MCF 10A (cell line): ENCODE measurements around the gene SQOR. TPM values are rescaled to one million over a fixed set of nuclear protein-coding genes. Genes with fewer than 3 reads are reported as not detected.

Source experiments
- BruUV-seq: library from RNA; stranded (reverse); fragments of 400-500 nt; replicated peaks from 2 replicates; lab custom pipeline; 2021; lab: Mats Ljungman, UMichigan
- CTCF ChIA-PET: fragments of 300-600 bp; sonication (Branson Sonifier 250); formaldehyde crosslinking; extraction: SDS; loops from one replicate; lab custom pipeline; 2021; ENCODE audit warnings: antibody characterized with exemption, inconsistent platforms; lab: Yijun Ruan, JAX
- POLR2A ChIA-PET: fragments of 300-600, 350-650 bp; sonication (Branson Sonifier 250); formaldehyde crosslinking; extraction: SDS; loops from one replicate; lab custom pipeline; 2020; ENCODE audit warnings: antibody characterized with exemption, inconsistent platforms; lab: Yijun Ruan, JAX
- DNase-seq: peaks from one replicate; pipeline ENCODE4 v3.0.0-alpha.2; 2018; ENCODE audit not compliant: unreplicated experiment
- H3K27ac Mint-ChIP-seq: one replicate; pipeline ENCODE4 v1.8.0; 2022; ENCODE audit warnings: mild to moderate bottlenecking, low read depth, mixed read lengths; ENCODE audit not compliant: unreplicated experiment
- H3K27me3 Mint-ChIP-seq: one replicate; pipeline ENCODE4 v1.8.0; 2022; ENCODE audit warnings: mixed read lengths; ENCODE audit not compliant: insufficient read depth, unreplicated experiment
- H3K36me3 Mint-ChIP-seq: one replicate; pipeline ENCODE4 v1.8.0; 2022; ENCODE audit warnings: mild to moderate bottlenecking, moderate library complexity, mixed read lengths; ENCODE audit not compliant: insufficient read depth, unreplicated experiment
- H3K4me1 Mint-ChIP-seq: one replicate; pipeline ENCODE4 v1.8.0; 2022; ENCODE audit warnings: mixed read lengths; ENCODE audit not compliant: insufficient read depth, unreplicated experiment
- H3K4me3 Mint-ChIP-seq: one replicate; pipeline ENCODE4 v1.8.0; 2022; ENCODE audit warnings: mild to moderate bottlenecking, moderate library complexity, mixed read lengths; ENCODE audit not compliant: unreplicated experiment
- H3K9me3 Mint-ChIP-seq: one replicate; pipeline ENCODE4 v1.8.0; 2022; ENCODE audit warnings: mixed read lengths; ENCODE audit not compliant: unreplicated experiment
- CTCF ChIP-seq: fragments of 200-600 bp; IDR thresholded peaks from one replicate; pipeline ENCODE4 v1.8.0; 2022; ENCODE audit warnings: antibody characterized with exemption, mild to moderate bottlenecking; ENCODE audit not compliant: unreplicated experiment
- intact Hi-C: fragments of 100-400 bp; cut with micrococcal nuclease; formaldehyde crosslinking; loops from 2 replicates; pipeline ENCODE4 v1.14.1; 2022
- total RNA-seq: library from RNA; stranded (reverse); gene quantifications from 2 replicates; pipeline ENCODE4 v1.2.3, GENCODE V29; 2022

The SQOR gene
- total RNA-seq, 1 experiment from 2014 or later, result 75.0 TPM

- Mint-ChIP-seq H3K27me3 (no peaks in the 10 kb centered on the region), H3K4me1 (no peaks in the 10 kb centered on the region), H3K9me3 (no peaks in the 10 kb centered on the region), H3K27ac (no peak overlapping the region), H3K4me3 (no peak overlapping the region), H3K36me3 (peaks cover 75% of the 10 kb centered on the region)
- ChIA-PET POLR2A (interaction anchor here (1.0 kb wide), 1 partner anchor 18 kb away, joined by 5 read pairs; no protein-coding TSS in a partner anchor), CTCF (interaction anchor here (0.8 kb wide), 1 partner anchor 208 kb away, joined by 3 read pairs; no protein-coding TSS in a partner anchor)
- intact Hi-C loops, result no loop called here
- no peak for DNase-seq
- BruUV-seq, result no TSS peak
- no peak for TF ChIP-seq CTCF
Measured at GRCh38 chr15:45667002-45667401, 32.2 kb downstream of the SQOR start.

- Mint-ChIP-seq H3K9me3 (no peaks in the 10 kb centered on the region), H3K27ac (no peak overlapping the region), H3K27me3 (no peaks in the 10 kb centered on the region), H3K4me1 (no peaks in the 10 kb centered on the region), H3K36me3 (peaks cover 77% of the 10 kb centered on the region), H3K4me3 (no peak overlapping the region)
- no peak for DNase-seq
- no TSS peak for BruUV-seq
- TF ChIP-seq CTCF, result no peak
- CTCF ChIA-PET, result interaction anchor here (0.5 kb wide), 1 partner anchor 1369 kb away, joined by 3 read pairs; no protein-coding TSS in a partner anchor
- POLR2A ChIA-PET, result interaction anchor here (1.4 kb wide), 1 partner anchor 33 kb away, joined by 5 read pairs; no protein-coding TSS in a partner anchor
- intact Hi-C loops, result no loop called here
Measured at GRCh38 chr15:45668386-45668785, 33.6 kb downstream of the SQOR start.

GRCh38 chr15:45669422-45669821, 34.6 kb downstream of the SQOR start:
- no peaks in the 10 kb centered on the region for H3K4me1 Mint-ChIP-seq
- no peak overlapping the region for H3K4me3 Mint-ChIP-seq
- no TSS peak for BruUV-seq
- H3K27me3 Mint-ChIP-seq, result no peaks in the 10 kb centered on the region
- ChIA-PET POLR2A (interaction anchor here (0.9 kb wide), 1 partner anchor 9 kb away, joined by 3 read pairs; no protein-coding TSS in a partner anchor), CTCF (no interaction called here)
- H3K27ac Mint-ChIP-seq, result no peak overlapping the region
- no peak for DNase-seq
- intact Hi-C loops, result no loop called here
- no peaks in the 10 kb centered on the region for H3K9me3 Mint-ChIP-seq
- no peak for TF ChIP-seq CTCF
- H3K36me3 Mint-ChIP-seq, result peaks cover 78% of the 10 kb centered on the region

- Mint-ChIP-seq H3K9me3 (no peaks in the 10 kb centered on the region), H3K4me1 (no peaks in the 10 kb centered on the region), H3K27ac (peak overlapping the region; percentile 10), H3K27me3 (no peaks in the 10 kb centered on the region), H3K36me3 (peaks cover 78% of the 10 kb centered on the region), H3K4me3 (no peak overlapping the region)
- ChIA-PET POLR2A (interaction anchor here (0.7 to 0.9 kb wide), 2 partner anchors 9 to 29 kb away, joined by 3 to 5 read pairs; no protein-coding TSS in a partner anchor), CTCF (interaction anchor here (0.6 to 0.7 kb wide), 3 partner anchors 12 to 211 kb away, joined by 3 read pairs; no protein-coding TSS in a partner anchor)
- BruUV-seq, result no TSS peak
- no peak for TF ChIP-seq CTCF
- DNase-seq, result no peak
- intact Hi-C loops, result no loop called here
Measured at GRCh38 chr15:45670091-45670490, 35.3 kb downstream of the SQOR start.
